ENCODE measurements around the gene TMPRSS11B.
"Not testable (repeated sequence)": the region's sequence is repeated elsewhere in the genome, so short reads cannot be mapped to it uniquely, and the experiment has no call there.

Gene TMPRSS11B

GRCh38 chr4:68228568-68228967 is 16.9 kb downstream of the TMPRSS11B start:
- no peaks in the 10 kb centered on the region for H3K36me3 ChIP-seq (ENCODE audit: control insufficient read depth, insufficient read depth, low read length)
- no peaks in the 10 kb centered on the region for H3K9me3 ChIP-seq (ENCODE audit: control insufficient read depth, low read length)
- H3K4me3 ChIP-seq (ENCODE audit: low read depth, low read length) = no peak overlapping the region
- no peak overlapping the region for H2AFZ ChIP-seq
- H3K27ac ChIP-seq = no peak overlapping the region
- no peak overlapping the region for H3K4me2 ChIP-seq (ENCODE audit: low read length)
- H3K9ac ChIP-seq = no peak overlapping the region
- TF ChIP-seq CTCF (IDR thresholded peaks at IDR 0.05) = no peak
- H3K4me1 ChIP-seq = no peaks in the 10 kb centered on the region
- H3K79me2 ChIP-seq = no peaks in the 10 kb centered on the region
- H3K27me3 ChIP-seq (ENCODE audit: control insufficient read depth, insufficient read depth, low read length) = no peaks in the 10 kb centered on the region

DNA sequence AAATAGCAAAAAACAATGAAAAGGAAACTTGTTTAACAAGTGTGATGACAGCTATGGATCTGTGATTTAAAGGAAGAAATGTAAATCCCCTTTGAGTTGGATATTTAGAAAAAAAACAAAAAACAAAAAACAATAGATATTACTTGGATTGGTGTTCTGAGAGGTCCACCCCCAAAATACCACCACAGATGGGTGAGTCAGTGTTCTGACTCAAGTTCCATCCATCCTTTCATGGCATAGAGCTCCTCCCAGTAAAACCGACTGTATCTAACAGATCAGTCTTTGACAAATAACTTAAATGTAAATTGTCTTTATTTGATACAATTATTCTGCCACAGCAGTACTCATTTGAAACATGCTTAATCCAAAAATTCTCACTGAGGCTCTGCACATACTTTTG is 27.4 kb downstream of the TMPRSS11B start:
- Histone ChIP-seq H3K79me2 (no peaks in the 10 kb centered on the region), H3K27ac (no peak overlapping the region), H3K4me3 (ENCODE audit: low read depth, low read length) (no peak overlapping the region), H3K27me3 (ENCODE audit: control insufficient read depth, insufficient read depth, low read length) (no peaks in the 10 kb centered on the region), H3K36me3 (ENCODE audit: control insufficient read depth, insufficient read depth, low read length) (no peaks in the 10 kb centered on the region), H3K9me3 (ENCODE audit: control insufficient read depth, low read length) (no peaks in the 10 kb centered on the region), H3K4me2 (ENCODE audit: low read length) (no peak overlapping the region), H3K4me1 (no peaks in the 10 kb centered on the region), H3K9ac (no peak overlapping the region), H2AFZ (no peak overlapping the region)
- TF ChIP-seq CTCF (IDR thresholded peaks at IDR 0.05) = no peak

GRCh38 chr4:68216501-68216900 is 29.0 kb downstream of the TMPRSS11B start:
- Histone ChIP-seq H3K27ac (no peak overlapping the region), H3K36me3 (ENCODE audit: control insufficient read depth, insufficient read depth, low read length) (no peaks in the 10 kb centered on the region)
- no peak for TF ChIP-seq CTCF (IDR thresholded peaks at IDR 0.05)

GRCh38 chr4:68209003-68209402 is 36.5 kb downstream of the TMPRSS11B start:
- Histone ChIP-seq H3K4me3 (ENCODE audit: low read depth, low read length) (no peak overlapping the region), H2AFZ (no peak overlapping the region), H3K4me2 (ENCODE audit: low read length) (no peak overlapping the region), H3K4me1 (no peaks in the 10 kb centered on the region), H3K79me2 (no peaks in the 10 kb centered on the region), H3K36me3 (ENCODE audit: control insufficient read depth, insufficient read depth, low read length) (no peaks in the 10 kb centered on the region), H3K27ac (no peak overlapping the region), H3K27me3 (ENCODE audit: control insufficient read depth, insufficient read depth, low read length) (no peaks in the 10 kb centered on the region), H3K9ac (no peak overlapping the region), H3K9me3 (ENCODE audit: control insufficient read depth, low read length) (no peaks in the 10 kb centered on the region)
- TF ChIP-seq CTCF (IDR thresholded peaks at IDR 0.05) = no peak

More at GRCh38 chr4:68216501-68216900, 29.0 kb downstream of the TMPRSS11B start:
- Histone ChIP-seq H3K4me2 (ENCODE audit: low read length) (no peak overlapping the region), H3K9ac (no peak overlapping the region), H3K4me3 (ENCODE audit: low read depth, low read length) (no peak overlapping the region), H2AFZ (no peak overlapping the region), H3K4me1 (no peaks in the 10 kb centered on the region), H3K27me3 (ENCODE audit: control insufficient read depth, insufficient read depth, low read length) (no peaks in the 10 kb centered on the region), H3K79me2 (no peaks in the 10 kb centered on the region), H3K9me3 (ENCODE audit: control insufficient read depth, low read length) (no peaks in the 10 kb centered on the region)

DNA sequence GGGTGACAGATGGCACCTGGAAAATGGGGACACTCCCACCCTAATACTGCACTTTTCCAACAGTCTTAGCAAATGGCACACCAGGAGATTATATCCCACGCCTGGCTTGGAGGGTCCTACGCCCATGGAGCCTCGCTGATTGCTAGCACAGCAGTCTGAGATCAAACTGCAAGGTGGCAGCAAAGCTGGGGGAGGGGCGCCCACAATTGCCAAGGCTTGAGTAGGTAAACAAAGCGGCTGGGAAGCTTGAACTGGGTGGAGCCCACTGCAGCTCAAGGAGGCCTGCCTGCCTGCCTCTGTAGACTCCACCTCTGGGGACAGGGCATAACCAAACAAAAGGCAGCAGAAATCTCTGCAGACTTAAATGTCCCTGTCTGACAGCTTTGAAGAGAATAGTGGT is 51.2 kb downstream of the TMPRSS11B start:
- H2AFZ ChIP-seq = not testable (repeated sequence)

More for the DNA sequence above, 51.2 kb downstream of the TMPRSS11B start:
- not testable (repeated sequence) for H3K79me2 ChIP-seq; H3K4me3 ChIP-seq (ENCODE audit: low read depth, low read length); H3K9me3 ChIP-seq (ENCODE audit: control insufficient read depth, low read length); H3K27ac ChIP-seq; H3K4me1 ChIP-seq; H3K4me2 ChIP-seq (ENCODE audit: low read length); H3K9ac ChIP-seq; H3K36me3 ChIP-seq (ENCODE audit: control insufficient read depth, insufficient read depth, low read length); H3K27me3 ChIP-seq (ENCODE audit: control insufficient read depth, insufficient read depth, low read length)
